H54 (cell line): ENCODE data around the gene RNF112.
A peak's percentile ranks its signal among the peaks of the same experiment; 100 is the strongest.

Source experiments
- DNase-seq: peaks from one replicate; pipeline ENCODE4 v3.0.0; 2011; ENCODE audit warnings: low spot score, mixed read lengths; ENCODE audit not compliant: insufficient read length
- FAIRE-seq: peaks from 3 replicates; lab custom pipeline; 2011; peaks lifted over from hg19 to GRCh38; lab: Jason Lieb, UNC
- POLR2A ChIP-seq: IDR thresholded peaks from 2 replicates; pipeline ENCODE4 v1.6.1; 2011; ENCODE audit warnings: low read depth, mild to moderate bottlenecking, low read length

Gene RNF112

GRCh38 chr17:19380481-19381301 lies 30.3 kb upstream of the RNF112 start:
- no peak for TF ChIP-seq POLR2A
- FAIRE-seq: no peak
- DNase-seq: no peak

DNA sequence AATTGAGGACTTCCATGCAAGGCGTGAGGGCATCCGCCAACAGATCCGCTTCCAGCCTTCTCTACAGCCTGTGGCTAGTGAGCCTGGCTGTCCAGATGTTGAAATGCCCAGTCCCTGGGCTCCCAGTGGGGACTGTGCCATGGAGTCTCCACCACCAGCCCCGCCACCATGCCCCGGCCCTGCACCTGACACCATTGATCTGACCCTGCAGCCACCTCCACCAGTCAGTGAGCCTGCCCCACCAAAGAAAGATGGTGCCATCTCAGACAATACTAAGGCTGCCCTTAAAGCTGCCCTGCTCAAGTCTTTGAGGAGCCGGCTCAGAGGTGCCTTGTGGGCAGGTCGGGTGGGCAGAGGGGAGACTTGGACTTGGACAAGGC lies 29.7 kb upstream of the RNF112 start:
- FAIRE-seq: no peak
- no peak for DNase-seq
- no peak for TF ChIP-seq POLR2A

DNA sequence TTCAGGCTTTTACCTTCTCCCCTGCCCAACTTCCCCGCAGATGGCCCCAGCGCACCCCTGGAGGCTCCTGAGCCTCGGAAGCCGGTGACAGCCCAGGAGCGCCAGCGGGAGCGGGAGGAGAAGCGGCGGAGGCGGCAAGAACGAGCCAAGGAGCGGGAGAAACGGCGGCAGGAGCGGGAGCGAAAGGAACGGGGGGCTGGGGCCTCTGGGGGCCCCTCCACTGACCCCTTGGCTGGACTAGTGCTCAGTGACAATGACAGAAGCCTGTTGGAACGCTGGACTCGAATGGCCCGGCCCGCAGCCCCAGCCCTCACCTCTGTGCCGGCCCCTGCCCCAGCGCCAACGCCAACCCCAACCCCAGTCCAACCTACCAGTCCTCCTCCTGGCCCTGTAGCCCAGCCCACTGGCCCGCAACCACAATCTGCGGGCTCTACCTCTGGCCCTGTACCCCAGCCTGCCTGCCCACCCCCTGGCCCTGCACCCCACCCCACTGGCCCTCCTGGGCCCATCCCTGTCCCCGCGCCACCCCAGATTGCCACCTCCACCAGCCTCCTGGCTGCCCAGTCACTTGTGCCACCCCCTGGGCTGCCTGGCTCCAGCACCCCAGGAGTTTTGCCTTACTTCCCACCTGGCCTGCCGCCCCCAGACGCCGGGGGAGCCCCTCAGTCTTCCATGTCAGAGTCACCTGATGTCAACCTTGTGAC lies 29.1 kb upstream of the RNF112 start:
- no peak for FAIRE-seq
- DNase-seq: no peak
- no peak for TF ChIP-seq POLR2A

DNA sequence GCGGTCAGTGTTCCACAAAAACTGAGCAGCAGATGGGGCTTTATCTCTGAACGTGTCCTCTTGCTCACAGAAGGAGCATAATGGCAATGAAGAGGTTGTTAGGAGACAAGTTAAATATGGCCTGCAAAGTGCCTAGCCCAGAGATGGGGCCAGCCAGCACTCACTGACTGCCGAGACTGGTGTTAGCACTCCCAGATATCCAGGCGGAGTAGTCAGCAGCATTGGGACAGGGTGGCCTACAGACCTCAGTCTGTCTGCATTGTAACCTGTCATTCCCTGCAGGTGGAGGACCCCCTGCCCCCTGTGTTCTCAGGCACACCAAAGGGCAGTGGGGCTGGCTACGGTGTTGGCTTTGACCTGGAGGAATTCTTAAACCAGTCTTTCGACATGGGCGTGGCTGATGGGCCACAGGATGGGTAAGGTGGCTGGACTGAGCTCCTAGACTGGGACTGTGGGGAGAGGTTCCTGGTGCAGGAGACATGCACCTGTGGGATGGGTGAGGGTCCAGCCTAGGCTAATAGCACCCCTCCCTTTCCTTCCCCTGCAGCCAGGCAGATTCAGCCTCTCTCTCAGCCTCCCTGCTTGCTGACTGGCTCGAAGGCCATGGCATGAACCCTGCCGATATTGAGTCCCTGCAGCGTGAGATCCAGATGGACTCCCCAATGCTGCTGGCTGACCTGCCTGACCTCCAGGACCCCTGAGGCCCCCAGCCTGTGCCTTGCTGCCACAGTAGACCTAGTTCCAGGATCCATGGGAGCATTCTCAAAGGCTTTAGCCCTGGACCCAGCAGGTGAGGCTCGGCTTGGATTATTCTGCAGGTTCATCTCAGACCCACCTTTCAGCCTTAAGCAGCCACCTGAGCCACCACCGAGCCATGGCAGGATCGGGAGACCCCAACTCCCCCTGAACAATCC lies 28.2 kb upstream of the RNF112 start:
- FAIRE-seq: no peak
- no peak for DNase-seq
- no peak for TF ChIP-seq POLR2A

- DNase-seq: no peak
- FAIRE-seq: no peak
- TF ChIP-seq POLR2A: no peak
These were observed 27.2 kb upstream of the RNF112 start for GRCh38 chr17:19383681-19384470.

- TF ChIP-seq POLR2A: no peak
- no peak for DNase-seq
- no peak for FAIRE-seq
These were observed 26.2 kb upstream of the RNF112 start for GRCh38 chr17:19384723-19385391.

GRCh38 chr17:19385521-19385983 lies 25.5 kb upstream of the RNF112 start:
- no peak for FAIRE-seq
- TF ChIP-seq POLR2A: no peak
- DNase-seq: no peak

DNA sequence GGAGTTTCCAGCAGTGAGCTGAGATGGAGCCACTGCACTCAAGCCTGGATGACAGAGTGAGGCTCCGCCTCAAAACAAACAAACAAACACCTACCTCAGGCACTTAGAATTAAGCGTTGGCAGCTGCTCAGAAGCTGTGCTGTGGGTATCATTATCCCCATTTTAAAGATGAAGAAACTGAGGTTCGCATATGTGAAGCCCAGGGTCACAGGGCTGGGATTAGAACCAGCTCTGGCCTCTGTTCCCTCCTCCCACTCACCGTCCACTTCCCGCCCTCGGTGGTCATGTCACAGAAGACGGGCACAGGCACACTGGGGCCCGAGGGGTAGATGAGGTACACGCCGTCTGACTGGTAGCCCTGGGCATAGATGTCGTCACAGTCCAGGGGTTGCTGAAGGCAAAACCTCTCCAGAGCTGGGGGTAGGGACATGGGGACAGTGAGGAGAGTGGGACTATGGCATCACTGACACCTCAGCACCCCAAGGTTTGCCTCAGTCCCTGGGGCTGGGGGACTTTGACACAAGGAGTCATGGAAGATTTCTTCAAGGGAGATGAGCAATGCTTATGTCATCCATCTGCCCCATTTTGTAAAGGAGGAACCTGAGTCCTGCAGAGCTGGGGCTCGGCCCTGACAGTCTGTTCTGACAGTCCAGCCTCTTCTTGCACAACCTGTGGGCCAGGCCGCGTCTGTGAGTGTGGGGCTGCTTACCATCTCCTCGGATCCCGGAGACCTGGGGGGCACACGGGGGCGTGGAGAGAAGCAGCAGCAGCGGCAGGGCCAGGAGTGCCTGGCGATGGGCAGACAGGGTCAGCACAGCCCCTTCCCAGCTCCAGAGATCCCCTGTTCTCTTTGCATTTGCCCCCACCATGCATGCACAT lies 24.7 kb upstream of the RNF112 start:
- FAIRE-seq (no peak), DNase-seq (peak; percentile 94)
- TF ChIP-seq POLR2A: no peak

DNA sequence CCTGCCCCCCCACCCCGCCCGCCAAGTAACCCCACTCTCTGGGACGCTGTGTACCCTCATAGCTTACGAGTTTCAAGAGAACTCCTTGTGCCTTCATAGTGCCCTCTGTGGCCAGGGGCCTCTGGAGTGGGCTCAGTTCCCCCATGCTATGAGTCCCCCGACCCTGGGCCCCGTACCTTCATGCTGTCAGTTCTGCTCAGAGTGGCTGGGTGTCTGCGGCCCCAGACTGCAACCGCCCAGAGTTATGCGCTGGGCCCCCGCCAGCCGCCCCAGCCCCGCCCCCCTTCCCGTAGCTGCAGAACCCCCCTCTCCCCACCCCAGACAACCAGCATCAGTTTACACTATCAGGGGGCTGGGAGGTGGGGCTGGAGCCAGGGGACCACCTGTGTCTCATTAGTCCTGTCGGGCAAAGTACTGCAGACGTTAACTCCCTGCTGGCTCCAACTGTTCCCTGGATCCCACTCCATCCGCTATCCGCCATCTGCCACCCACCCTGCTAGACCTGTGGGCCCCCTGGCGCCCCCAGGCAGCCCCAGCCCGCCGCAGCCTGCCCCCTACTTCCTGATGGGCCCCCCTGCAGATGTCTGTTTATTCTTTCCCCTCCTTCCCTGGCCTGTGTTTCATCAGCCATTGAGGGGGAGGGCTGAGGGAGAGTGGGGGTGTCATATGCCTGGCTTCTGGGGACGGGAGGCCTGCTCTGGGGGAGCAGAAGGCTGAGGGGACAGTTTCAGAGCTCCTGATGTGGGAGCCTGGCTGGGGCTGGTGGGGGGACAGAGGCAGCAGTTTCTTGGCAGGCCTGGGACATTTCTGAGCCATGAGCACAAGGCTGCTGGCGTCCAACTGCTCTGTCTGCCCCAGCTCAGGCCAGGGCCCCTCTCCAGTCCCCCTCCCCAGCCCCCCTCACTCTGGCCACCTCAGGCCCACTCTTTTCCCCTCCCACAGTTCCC lies 23.8 kb upstream of the RNF112 start, which contains the start of gene MFAP4:
Gene MFAP4, minus strand, starts transcription at position 217 of the 947 bp plus-strand sequence. Its CDS starts 35 bp downstream, at position 182.
- DNase-seq: no peak
- no peak for FAIRE-seq
- no peak for TF ChIP-seq POLR2A

DNA sequence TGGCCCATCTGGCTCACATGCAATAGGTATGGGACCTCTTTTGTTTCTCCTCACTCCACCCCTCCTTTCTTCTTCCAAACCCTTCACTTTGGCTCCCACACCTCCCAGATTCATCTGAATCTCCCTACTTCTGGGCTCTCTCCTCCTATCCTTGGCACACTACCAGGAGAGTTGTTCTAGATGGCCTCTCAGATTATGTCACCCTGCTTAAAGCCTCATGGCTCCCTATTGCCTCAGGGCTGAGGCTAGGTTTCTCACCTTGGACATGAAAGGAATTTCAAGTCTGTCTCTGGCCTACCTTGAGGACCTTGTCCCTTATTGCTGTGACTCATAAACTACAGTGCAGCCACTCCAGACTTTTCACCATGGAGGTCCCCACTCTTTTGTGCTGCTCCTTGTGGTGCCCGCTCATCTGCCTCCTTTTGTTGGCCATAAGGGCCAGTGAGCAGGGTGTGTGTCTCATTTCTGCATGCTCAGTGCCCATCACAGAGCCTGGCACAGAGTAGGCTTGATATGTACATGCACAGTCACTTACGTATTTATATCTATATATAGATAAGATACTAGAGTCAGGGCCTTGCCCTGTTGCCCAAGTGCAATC lies 23.0 kb upstream of the RNF112 start:
- DNase-seq (no peak), FAIRE-seq (no peak)
- TF ChIP-seq POLR2A: no peak
